HEK293 (cell line): Measurements from ENCODE around the gene DPP9.

Source experiments
- BCL11A ChIP-seq: fragments of 450-650 bp; formaldehyde crosslinking; IDR thresholded peaks from 2 replicates; pipeline ENCODE4 v1.5.1; 2016; ENCODE audit warnings: low read depth, missing biosample characterization, missing genetic modification characterization
- EGR2 ChIP-seq: fragments of 450-650 bp; formaldehyde crosslinking; IDR thresholded peaks from 2 replicates; pipeline ENCODE4 v1.5.1; 2016; ENCODE audit warnings: low read depth, missing biosample characterization, missing genetic modification characterization
- ELK4 ChIP-seq: IDR thresholded peaks from 2 replicates; pipeline ENCODE4 v1.6.1; 2011; ENCODE audit warnings: mild to moderate bottlenecking, low read depth, low read length, borderline replicate concordance
- OSR2 ChIP-seq: fragments of 450-650 bp; formaldehyde crosslinking; IDR thresholded peaks from 2 replicates; pipeline ENCODE4 v1.5.1; 2016; ENCODE audit warnings: missing biosample characterization, missing genetic modification characterization
- PBX3 ChIP-seq: sonication (generic); formaldehyde crosslinking; IDR thresholded peaks from 2 replicates; pipeline ENCODE4 v1.8.1; 2022; ENCODE audit warnings: mild to moderate bottlenecking, moderate library complexity, missing genetic modification reagents
- PRDM1 ChIP-seq: fragments of 450-650 bp; formaldehyde crosslinking; IDR thresholded peaks from 2 replicates; pipeline ENCODE4; 2016; ENCODE audit warnings: missing biosample characterization, missing genetic modification characterization
- TCF7L2 ChIP-seq: IDR thresholded peaks from 2 replicates; pipeline ENCODE4 v1.6.1; 2011; ENCODE audit warnings: low read depth, mild to moderate bottlenecking, inconsistent platforms, low read length, moderate library complexity, borderline replicate concordance
- WT1 ChIP-seq: fragments of 450-650 bp; formaldehyde crosslinking; IDR thresholded peaks from 2 replicates; pipeline ENCODE4 v1.5.1; 2016; ENCODE audit warnings: missing biosample characterization, missing genetic modification characterization
- ZBTB20 ChIP-seq: fragments of 450-650 bp; formaldehyde crosslinking; IDR thresholded peaks from 2 replicates; pipeline ENCODE4 v1.5.1; 2016; ENCODE audit warnings: missing biosample characterization, missing genetic modification characterization
- ZFP3 ChIP-seq: fragments of 450-650 bp; formaldehyde crosslinking; IDR thresholded peaks from 2 replicates; pipeline ENCODE4 v1.5.1; 2016; ENCODE audit warnings: low read depth, missing biosample characterization, missing genetic modification characterization
- ZNF146 ChIP-seq: fragments of 450-650 bp; formaldehyde crosslinking; IDR thresholded peaks from 2 replicates; pipeline ENCODE4 v1.5.1; 2016; ENCODE audit warnings: missing biosample characterization, missing genetic modification characterization
- ZNF157 ChIP-seq: fragments of 450-650 bp; formaldehyde crosslinking; IDR thresholded peaks from 2 replicates; pipeline ENCODE4 v1.5.1; 2016; ENCODE audit warnings: missing biosample characterization, missing genetic modification characterization
- ZNF184 ChIP-seq: fragments of 450-650 bp; IDR thresholded peaks from 2 replicates; pipeline ENCODE4 v1.5.1; 2018; ENCODE audit warnings: missing biosample characterization, mild to moderate bottlenecking, missing genetic modification characterization
- ZNF19 ChIP-seq: fragments of 450-650 bp; formaldehyde crosslinking; IDR thresholded peaks from 2 replicates; pipeline ENCODE4; 2016; ENCODE audit warnings: missing biosample characterization, missing genetic modification characterization, low read depth
- ZNF211 ChIP-seq: fragments of 450-650 bp; formaldehyde crosslinking; IDR thresholded peaks from 2 replicates; pipeline ENCODE4 v1.5.1; 2016; ENCODE audit warnings: low read depth, missing biosample characterization, missing genetic modification characterization
- ZNF280D ChIP-seq: fragments of 450-650 bp; formaldehyde crosslinking; IDR thresholded peaks from 2 replicates; pipeline ENCODE4 v1.5.1; 2016; ENCODE audit warnings: missing biosample characterization, missing genetic modification characterization
- ZNF354C ChIP-seq: fragments of 450-650 bp; formaldehyde crosslinking; IDR thresholded peaks from 2 replicates; pipeline ENCODE4 v1.5.1; 2016; ENCODE audit warnings: missing biosample characterization, missing genetic modification characterization, low read depth, borderline replicate concordance
- ZNF433 ChIP-seq: fragments of 450-650 bp; formaldehyde crosslinking; IDR thresholded peaks from 2 replicates; pipeline ENCODE4 v1.5.1; 2016; ENCODE audit warnings: missing biosample characterization, missing genetic modification characterization, low read depth
- ZNF548 ChIP-seq: fragments of 450-650 bp; formaldehyde crosslinking; IDR thresholded peaks from 2 replicates; pipeline ENCODE4 v1.5.1; 2016; ENCODE audit warnings: missing biosample characterization, missing genetic modification characterization
- ZNF600 ChIP-seq: fragments of 450-650 bp; formaldehyde crosslinking; IDR thresholded peaks from 2 replicates; pipeline ENCODE4 v1.5.1; 2016; ENCODE audit warnings: missing biosample characterization, missing genetic modification characterization
- ZNF623 ChIP-seq: fragments of 450-650 bp; formaldehyde crosslinking; IDR thresholded peaks from 2 replicates; pipeline ENCODE4 v1.5.1; 2016; ENCODE audit warnings: missing biosample characterization, missing genetic modification characterization
- ZNF639 ChIP-seq: fragments of 450-650 bp; formaldehyde crosslinking; IDR thresholded peaks from 2 replicates; pipeline ENCODE4 v1.5.1; 2016; ENCODE audit warnings: missing biosample characterization, missing genetic modification characterization
- ZNF660 ChIP-seq: fragments of 450-650 bp; IDR thresholded peaks from 2 replicates; pipeline ENCODE4 v1.5.1; 2018; ENCODE audit warnings: missing biosample characterization, mild to moderate bottlenecking, missing genetic modification characterization
- ZNF664 ChIP-seq: fragments of 450-650 bp; formaldehyde crosslinking; IDR thresholded peaks from 2 replicates; pipeline ENCODE4 v1.5.1; 2016; ENCODE audit warnings: missing biosample characterization, missing genetic modification characterization
- ZNF707 ChIP-seq: fragments of 450-650 bp; formaldehyde crosslinking; IDR thresholded peaks from 2 replicates; pipeline ENCODE4 v1.5.1; 2016; ENCODE audit warnings: missing biosample characterization, missing genetic modification characterization
- ZNF76 ChIP-seq: fragments of 450-650 bp; formaldehyde crosslinking; IDR thresholded peaks from 2 replicates; pipeline ENCODE4; 2016; ENCODE audit warnings: low read depth, missing biosample characterization, missing genetic modification characterization, borderline replicate concordance
- ZSCAN30 ChIP-seq: fragments of 450-650 bp; IDR thresholded peaks from 2 replicates; pipeline ENCODE4 v1.5.1; 2018; ENCODE audit warnings: missing biosample characterization, mild to moderate bottlenecking, missing genetic modification characterization, moderate library complexity
- TF ChIP-seq, protein P1 (sequence below): fragments of 450-650 bp; IDR thresholded peaks from 2 replicates; pipeline ENCODE4 v1.5.1; 2018; ENCODE audit warnings: missing biosample characterization, mild to moderate bottlenecking, missing genetic modification characterization
- TF ChIP-seq, protein P2 (sequence below): fragments of 450-650 bp; formaldehyde crosslinking; optimal IDR thresholded peaks from 2 replicates; pipeline ENCODE3; 2016; ENCODE audit warnings: missing biosample characterization, mild to moderate bottlenecking, missing genetic modification characterization

Gene DPP9

DNA sequence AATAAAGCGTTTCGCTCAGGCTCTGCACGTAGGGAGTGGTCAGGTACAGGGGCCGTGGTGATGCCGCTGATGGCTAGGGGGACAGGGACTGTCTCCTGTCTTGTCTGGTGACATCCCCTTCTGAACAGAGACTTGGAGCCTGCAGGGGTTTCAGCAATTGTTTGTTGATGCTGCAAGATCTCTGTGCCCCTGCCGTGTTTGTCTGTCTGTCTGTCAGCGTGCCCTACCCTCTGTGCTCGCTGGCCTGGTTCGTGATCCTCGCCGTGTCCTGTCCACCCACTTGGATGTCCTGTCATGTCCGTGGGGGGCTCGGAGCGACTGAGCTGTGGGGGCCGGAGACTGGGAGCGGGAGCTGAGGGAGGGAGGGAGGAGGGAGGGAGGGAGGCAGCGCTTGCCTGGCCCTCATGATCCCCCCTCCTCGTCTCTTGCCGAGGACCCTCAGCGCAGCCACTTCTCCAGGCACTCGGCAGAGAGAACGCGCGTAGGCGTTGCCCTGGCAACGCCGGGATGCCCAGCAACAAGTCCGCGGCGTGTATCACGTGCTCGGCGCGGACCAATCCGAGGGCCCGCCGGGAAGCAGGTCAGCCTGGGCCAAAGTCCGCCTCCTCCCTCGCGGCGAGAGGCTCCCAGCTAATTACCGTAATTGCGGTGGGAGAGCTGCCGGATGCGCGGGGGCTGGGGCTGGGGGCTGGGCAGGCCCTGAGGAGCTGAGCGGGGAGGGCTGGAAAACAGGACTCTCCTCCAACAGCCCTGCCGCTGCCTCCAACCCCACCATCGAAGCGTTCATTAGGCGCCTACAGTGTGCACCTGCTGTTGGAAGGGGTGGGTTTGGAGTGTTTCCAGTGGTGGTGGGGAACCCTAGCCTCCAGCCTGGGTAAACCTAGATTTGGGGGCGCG lies 36.0 kb upstream of the DPP9 start (continued):
- TF ChIP-seq ZNF280D (tag by site-specific recombination), result no peak
- TF ChIP-seq ELK4, result no peak
- TF ChIP-seq EGR2 (tag by site-specific recombination), result peak; percentile 90
- TF ChIP-seq ZNF548 (tag by site-specific recombination), result no peak
- no peak for TF ChIP-seq ZNF664 (tag by site-specific recombination)
- TF ChIP-seq, protein P1, sequence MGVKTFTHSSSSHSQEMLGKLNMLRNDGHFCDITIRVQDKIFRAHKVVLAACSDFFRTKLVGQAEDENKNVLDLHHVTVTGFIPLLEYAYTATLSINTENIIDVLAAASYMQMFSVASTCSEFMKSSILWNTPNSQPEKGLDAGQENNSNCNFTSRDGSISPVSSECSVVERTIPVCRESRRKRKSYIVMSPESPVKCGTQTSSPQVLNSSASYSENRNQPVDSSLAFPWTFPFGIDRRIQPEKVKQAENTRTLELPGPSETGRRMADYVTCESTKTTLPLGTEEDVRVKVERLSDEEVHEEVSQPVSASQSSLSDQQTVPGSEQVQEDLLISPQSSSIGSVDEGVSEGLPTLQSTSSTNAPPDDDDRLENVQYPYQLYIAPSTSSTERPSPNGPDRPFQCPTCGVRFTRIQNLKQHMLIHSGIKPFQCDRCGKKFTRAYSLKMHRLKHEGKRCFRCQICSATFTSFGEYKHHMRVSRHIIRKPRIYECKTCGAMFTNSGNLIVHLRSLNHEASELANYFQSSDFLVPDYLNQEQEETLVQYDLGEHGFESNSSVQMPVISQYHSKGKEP (tag by site-specific recombination), result no peak
- TF ChIP-seq ZNF639 (tag by site-specific recombination), result no peak
- TF ChIP-seq ZNF76 (tag by site-specific recombination), result no peak
- TF ChIP-seq TCF7L2, result no peak
- TF ChIP-seq ZNF354C (tag by site-specific recombination), result no peak
- peak; percentile 43; the same call in 1 of the 2 replicates for TF ChIP-seq ZNF600 (tag by site-specific recombination)
- TF ChIP-seq, protein P2, sequence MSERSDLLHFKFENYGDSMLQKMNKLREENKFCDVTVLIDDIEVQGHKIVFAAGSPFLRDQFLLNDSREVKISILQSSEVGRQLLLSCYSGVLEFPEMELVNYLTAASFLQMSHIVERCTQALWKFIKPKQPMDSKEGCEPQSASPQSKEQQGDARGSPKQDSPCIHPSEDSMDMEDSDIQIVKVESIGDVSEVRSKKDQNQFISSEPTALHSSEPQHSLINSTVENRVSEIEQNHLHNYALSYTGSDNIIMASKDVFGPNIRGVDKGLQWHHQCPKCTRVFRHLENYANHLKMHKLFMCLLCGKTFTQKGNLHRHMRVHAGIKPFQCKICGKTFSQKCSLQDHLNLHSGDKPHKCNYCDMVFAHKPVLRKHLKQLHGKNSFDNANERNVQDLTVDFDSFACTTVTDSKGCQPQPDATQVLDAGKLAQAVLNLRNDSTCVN (tag by site-specific recombination), result peak; percentile 49
- TF ChIP-seq WT1 (tag by site-specific recombination), result peak; percentile 57; the same call in 1 of the 2 replicates
- no peak for TF ChIP-seq ZNF184 (tag by site-specific recombination)
- no peak for TF ChIP-seq BCL11A (tag by site-specific recombination)
- TF ChIP-seq ZSCAN30, result no peak
- peak; percentile 89 for TF ChIP-seq OSR2 (tag by site-specific recombination)
- no peak for TF ChIP-seq ZFP3 (tag by site-specific recombination)
- TF ChIP-seq ZBTB20 (tag by site-specific recombination), result no peak
- TF ChIP-seq ZNF623 (tag by site-specific recombination), result no peak
- TF ChIP-seq ZNF19, result no peak
- no peak for TF ChIP-seq ZNF707 (tag by site-specific recombination)
- TF ChIP-seq ZNF211 (tag by site-specific recombination), result no peak
- TF ChIP-seq ZNF433 (tag by site-specific recombination), result no peak
- TF ChIP-seq PBX3, result 0 out of 2 replicates have a peak, but pooled peaks have one; percentile 32
- TF ChIP-seq PRDM1 (tag by site-specific recombination), result no peak
- TF ChIP-seq ZNF660 (tag by site-specific recombination), result no peak
- TF ChIP-seq ZNF157 (tag by site-specific recombination), result no peak
- TF ChIP-seq ZNF146 (tag by site-specific recombination), result no peak
